Breast epithelium (tissue), 3 donors: Measurements from ENCODE around the gene CAPN2.

Experiments
- CTCF ChIP-seq, 3 donors: fragments of 450-650 bp; IDR thresholded peaks; one replicate each; pipeline ENCODE4 v1.5.1; 2016 to 2017; ENCODE audit warnings: antibody characterized with exemption in 3 of 3, mild to moderate bottlenecking in 3 of 3, moderate library complexity in 3 of 3
- POLR2A ChIP-seq: fragments of 450-650 bp; IDR thresholded peaks from one replicate; pipeline ENCODE4 v1.6.1; 2016; ENCODE audit warnings: antibody characterized with exemption, mild to moderate bottlenecking, moderate library complexity
- POLR2AphosphoS5 ChIP-seq, 3 donors: sonication (generic); formaldehyde crosslinking; IDR thresholded peaks; one replicate each; pipeline ENCODE4 v1.6.1; 2017; ENCODE audit warnings: antibody characterized with exemption in 3 of 3

GRCh38 chr1:223788746-223789415, 76.5 kb downstream of the CAPN2 start:
- no peak for TF ChIP-seq CTCF (IDR thresholded peaks at IDR 0.05)
- no peak for TF ChIP-seq POLR2AphosphoS5 (IDR thresholded peaks at IDR 0.05)
- no peak for TF ChIP-seq POLR2A
